Brain microvascular endothelial cell (primary cell): ENCODE measurements around the gene HPN.

Experiments used
- DNase-seq: peaks from one replicate; pipeline ENCODE4 v3.0.0-alpha.2; 2020
- H3K27ac ChIP-seq: fragments of 250-450 bp; sonication (Bioruptor Pico); 2 replicates; pipeline ENCODE4 v1.5.1; 2020; ENCODE audit warnings: mild to moderate bottlenecking, moderate library complexity
- H3K27me3 ChIP-seq: fragments of 250-450 bp; sonication (Bioruptor Pico); replicated peaks from 2 replicates; pipeline ENCODE4 v1.5.1; 2020; ENCODE audit warnings: mild to moderate bottlenecking
- H3K36me3 ChIP-seq: fragments of 250-450 bp; sonication (Bioruptor Pico); replicated peaks from 2 replicates; pipeline ENCODE4 v1.5.1; 2020; ENCODE audit warnings: mild to moderate bottlenecking
- H3K4me3 ChIP-seq: 2 replicates; pipeline ENCODE4 v1.5.1; 2011; ENCODE audit warnings: low read depth, mild to moderate bottlenecking, control low read depth, low read length, moderate library complexity
- CTCF ChIP-seq: IDR thresholded peaks from 2 replicates; pipeline ENCODE4 v1.5.1; 2011; ENCODE audit warnings: low read depth, mild to moderate bottlenecking, moderate library complexity, low read length, control low read depth, inconsistent platforms; ENCODE audit errors: missing control alignments
- in situ Hi-C: cut with HindIII; loops from 2 replicates; pipeline ENCODE4 v1.10.0; 2017; ENCODE audit warnings: low sequenced_read_pairs, low pct_ligation_motif_present

The HPN gene

GRCh38 chr19:35105047-35105410, 63.5 kb downstream of the HPN start:
- no peak for DNase-seq
- TF ChIP-seq CTCF = no peak
- Histone ChIP-seq H3K4me3 (no peak overlapping the region), H3K36me3 (no peaks in the 10 kb centered on the region), H3K27ac (no peak overlapping the region), H3K27me3 (no peaks in the 10 kb centered on the region)
- in situ Hi-C loops = no loop called here

GRCh38 chr19:35105411-35106290, 64.1 kb downstream of the HPN start:
- in situ Hi-C loops = no loop called here
- H3K27ac ChIP-seq = no peak overlapping the region

GRCh38 chr19:35106291-35106583, 64.7 kb downstream of the HPN start:
- no peak for TF ChIP-seq CTCF
- DNase-seq = no peak
- Histone ChIP-seq H3K36me3 (no peaks in the 10 kb centered on the region), H3K27me3 (no peaks in the 10 kb centered on the region), H3K4me3 (no peak overlapping the region), H3K27ac (no peak overlapping the region)
- in situ Hi-C loops = no loop called here

More at GRCh38 chr19:35105411-35106290, 64.1 kb downstream of the HPN start:
- no peaks in the 10 kb centered on the region for H3K36me3 ChIP-seq
- TF ChIP-seq CTCF = no peak
- DNase-seq = no peak
- no peak overlapping the region for H3K4me3 ChIP-seq
- no peaks in the 10 kb centered on the region for H3K27me3 ChIP-seq

- in situ Hi-C loops = no loop called here
- DNase-seq = no peak
- Histone ChIP-seq H3K4me3 (no peak overlapping the region), H3K36me3 (no peaks in the 10 kb centered on the region), H3K27ac (no peak overlapping the region), H3K27me3 (no peaks in the 10 kb centered on the region)
- no peak for TF ChIP-seq CTCF
These were observed 65.5 kb downstream of the HPN start for GRCh38 chr19:35106898-35107541.

- peak; percentile 22 for DNase-seq
- TF ChIP-seq CTCF = no peak
- Histone ChIP-seq H3K27ac (no peak overlapping the region), H3K36me3 (no peaks in the 10 kb centered on the region), H3K4me3 (no peak overlapping the region), H3K27me3 (no peaks in the 10 kb centered on the region)
- in situ Hi-C loops = no loop called here
These were observed 66.0 kb downstream of the HPN start for GRCh38 chr19:35107545-35107944.
